22Rv1 (cell line): Measurements from ENCODE around the gene CAVIN2.

Experiments used
- H3K27ac ChIP-seq: fragments of 450-650 bp; 2 replicates; pipeline ENCODE4 v1.5.1; 2017
- ZFX ChIP-seq: fragments of 450-650 bp; IDR thresholded peaks from 2 replicates; pipeline ENCODE4 v1.6.1; 2017; ENCODE audit warnings: antibody characterized with exemption, borderline replicate concordance
- TF ChIP-seq, protein P1 (sequence below): fragments of 450-650 bp; IDR thresholded peaks from 2 replicates; pipeline ENCODE4 v1.5.1; 2017; ENCODE audit warnings: mild to moderate bottlenecking

Gene CAVIN2

DNA sequence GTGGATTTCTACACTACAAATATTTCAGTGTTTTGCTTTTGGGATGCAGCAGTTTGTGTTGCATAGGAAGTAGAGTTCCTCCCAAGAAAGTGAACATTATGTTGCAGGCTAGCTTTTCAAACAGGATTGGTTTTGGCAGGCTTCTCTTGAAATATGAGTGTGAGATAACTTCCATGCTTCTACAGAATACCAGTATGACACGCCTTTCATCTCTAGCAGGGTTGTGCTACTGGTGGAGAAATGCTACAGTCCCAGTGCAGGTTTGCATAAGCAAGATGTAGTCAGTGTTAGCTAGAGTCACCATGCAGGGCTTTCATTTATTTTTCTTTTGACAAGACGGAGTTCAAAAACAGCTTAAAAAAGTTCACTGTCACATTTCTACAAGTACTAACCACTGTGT is 17.1 kb upstream of the CAVIN2 start:
- H3K27ac ChIP-seq, result no peak overlapping the region
- TF ChIP-seq, protein P1, sequence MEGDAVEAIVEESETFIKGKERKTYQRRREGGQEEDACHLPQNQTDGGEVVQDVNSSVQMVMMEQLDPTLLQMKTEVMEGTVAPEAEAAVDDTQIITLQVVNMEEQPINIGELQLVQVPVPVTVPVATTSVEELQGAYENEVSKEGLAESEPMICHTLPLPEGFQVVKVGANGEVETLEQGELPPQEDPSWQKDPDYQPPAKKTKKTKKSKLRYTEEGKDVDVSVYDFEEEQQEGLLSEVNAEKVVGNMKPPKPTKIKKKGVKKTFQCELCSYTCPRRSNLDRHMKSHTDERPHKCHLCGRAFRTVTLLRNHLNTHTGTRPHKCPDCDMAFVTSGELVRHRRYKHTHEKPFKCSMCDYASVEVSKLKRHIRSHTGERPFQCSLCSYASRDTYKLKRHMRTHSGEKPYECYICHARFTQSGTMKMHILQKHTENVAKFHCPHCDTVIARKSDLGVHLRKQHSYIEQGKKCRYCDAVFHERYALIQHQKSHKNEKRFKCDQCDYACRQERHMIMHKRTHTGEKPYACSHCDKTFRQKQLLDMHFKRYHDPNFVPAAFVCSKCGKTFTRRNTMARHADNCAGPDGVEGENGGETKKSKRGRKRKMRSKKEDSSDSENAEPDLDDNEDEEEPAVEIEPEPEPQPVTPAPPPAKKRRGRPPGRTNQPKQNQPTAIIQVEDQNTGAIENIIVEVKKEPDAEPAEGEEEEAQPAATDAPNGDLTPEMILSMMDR, result no peak
- TF ChIP-seq ZFX, result no peak

GRCh38 chr2:191862156-191862775 is 15.4 kb upstream of the CAVIN2 start:
- no peak for TF ChIP-seq ZFX
- TF ChIP-seq, protein P1, result no peak
- H3K27ac ChIP-seq, result no peak overlapping the region

DNA sequence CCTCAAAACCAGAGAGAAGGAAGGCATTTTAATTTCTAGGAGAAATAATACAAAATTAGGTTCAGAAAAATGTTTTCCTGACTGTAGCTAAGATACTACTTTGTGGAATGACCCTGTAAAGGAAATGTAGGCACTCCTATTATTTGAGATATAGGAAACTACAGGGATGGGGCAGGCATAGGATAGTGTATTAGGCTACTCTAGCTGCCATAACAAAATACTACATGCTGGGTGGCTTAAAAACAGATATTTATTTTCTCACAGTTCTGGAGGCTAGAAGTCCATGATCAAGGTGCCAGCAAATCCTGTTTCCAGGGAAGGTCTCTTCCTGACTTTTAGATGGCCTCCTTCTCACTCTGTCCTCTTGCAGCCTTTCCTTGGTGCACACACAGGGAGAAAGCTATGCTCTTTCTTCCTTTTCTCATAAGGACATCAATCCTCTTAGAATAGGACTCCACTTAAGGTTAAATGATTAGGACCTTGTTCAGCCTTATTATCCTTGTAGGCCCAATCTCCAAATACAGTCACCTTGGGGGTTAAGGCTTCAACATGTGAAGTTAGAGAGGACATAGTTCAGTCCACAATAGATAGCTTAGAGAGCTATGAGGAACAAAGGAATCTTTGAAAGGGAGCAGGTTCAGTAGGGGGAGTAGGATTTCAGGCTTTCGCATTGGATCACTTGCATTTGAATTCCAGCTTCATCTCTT is 14.0 kb upstream of the CAVIN2 start:
- no peak overlapping the region for H3K27ac ChIP-seq
- TF ChIP-seq ZFX, result no peak
- TF ChIP-seq, protein P1, result no peak

GRCh38 chr2:191859681-191860080 is 12.8 kb upstream of the CAVIN2 start:
- no peak overlapping the region for H3K27ac ChIP-seq
- TF ChIP-seq, protein P1, result no peak
- TF ChIP-seq ZFX, result no peak

DNA sequence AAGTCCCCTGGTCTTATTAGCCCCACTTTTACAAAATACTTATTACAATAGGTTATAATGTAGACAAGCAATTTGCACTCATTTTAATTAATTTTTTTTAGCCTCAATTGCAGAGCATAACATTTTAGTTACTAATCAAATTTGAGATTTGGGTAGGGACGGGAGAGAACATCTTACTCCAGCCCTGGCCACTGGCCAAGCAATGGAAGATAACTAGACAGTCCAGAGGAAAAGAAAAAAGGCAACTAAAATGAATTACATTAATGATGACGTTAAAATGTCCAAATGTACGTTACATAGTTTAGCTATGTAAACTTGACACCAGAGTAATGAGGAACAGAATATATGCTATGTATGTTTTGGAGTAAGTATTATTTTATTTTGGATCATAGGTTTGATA is 11.0 kb upstream of the CAVIN2 start:
- H3K27ac ChIP-seq, result no peak overlapping the region
- no peak for TF ChIP-seq ZFX
- TF ChIP-seq, protein P1, result no peak

GRCh38 chr2:191857259-191857805 is 10.4 kb upstream of the CAVIN2 start:
- TF ChIP-seq ZFX, result no peak
- TF ChIP-seq, protein P1, result no peak
- no peak overlapping the region for H3K27ac ChIP-seq

DNA sequence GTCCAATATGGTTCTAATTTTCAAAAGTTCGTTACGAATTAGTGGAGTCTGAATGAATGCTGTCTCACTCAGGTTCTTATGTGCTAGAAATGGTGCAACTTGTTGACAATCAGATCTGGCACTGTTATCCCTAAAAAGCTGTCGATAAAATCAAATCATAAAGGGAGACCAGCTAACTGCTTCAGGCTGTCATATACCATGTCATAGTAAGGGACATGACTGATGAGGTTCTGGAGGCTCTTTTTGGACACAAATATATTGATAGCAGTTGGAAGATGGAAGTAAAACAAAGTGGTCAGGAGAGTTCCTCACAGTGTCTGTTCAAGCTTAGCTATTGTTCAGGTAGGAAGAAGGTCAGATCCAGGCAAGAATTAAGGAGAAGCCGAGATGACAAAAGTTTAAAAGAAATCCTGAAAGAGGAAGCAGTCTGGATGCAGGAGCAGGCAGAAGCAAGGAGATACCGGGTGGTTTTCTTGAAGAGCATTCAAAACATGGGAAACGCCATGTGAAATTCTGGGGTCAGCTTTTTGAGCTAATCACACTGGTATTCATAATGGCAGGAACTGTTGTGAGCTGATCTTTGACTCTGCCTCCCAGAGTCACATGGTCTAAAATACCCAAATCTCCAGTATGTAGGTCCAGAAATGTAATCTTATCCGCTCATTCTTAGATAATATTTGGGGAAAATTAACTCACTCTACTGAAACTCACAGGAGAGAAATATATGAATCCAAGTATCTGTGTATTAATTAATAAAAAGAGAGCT is 9.4 kb upstream of the CAVIN2 start:
- no peak overlapping the region for H3K27ac ChIP-seq
- TF ChIP-seq, protein P1, result no peak
- TF ChIP-seq ZFX, result no peak
